ENCODE data around the gene NME7.

- TF ChIP-seq POLR2AphosphoS5 (IDR thresholded peaks at IDR 0.05; ENCODE audit: insufficient read depth in 1 of 2, low read depth in 1 of 2) (no peak), CTCF (IDR thresholded peaks at IDR 0.05) (no peak)
These were observed 253.9 kb downstream of the NME7 start for GRCh38 chr1:169113613-169114119.

All from vagina (tissue), 2 donors.